Panc1 (cell line): ENCODE measurements around the gene FGF19. TPM values are rescaled to one million over a fixed set of nuclear protein-coding genes. Genes with fewer than 3 reads are reported as not detected.

Experiments
- ATAC-seq: fragments of 200-7000 bp; cut with Tn5 transposase; 2 replicates; pipeline ENCODE4 v1.9.1; 2020; ENCODE audit warnings: mild to moderate bottlenecking, moderate library complexity
- BruUV-seq: library from RNA; stranded (reverse); fragments of 400-500 nt; replicated peaks from 2 replicates; lab custom pipeline; 2021; lab: Mats Ljungman, UMichigan
- CTCF ChIA-PET: fragments of 300-600 bp; sonication (Branson Sonifier 250); formaldehyde crosslinking; loops from one replicate; lab custom pipeline; 2022; ENCODE audit warnings: antibody characterized with exemption; lab: Charles Lee
- POLR2A ChIA-PET: fragments of 300-600 bp; sonication (Branson Sonifier 250); formaldehyde crosslinking; loops from one replicate; lab custom pipeline; 2022; ENCODE audit warnings: antibody characterized with exemption; lab: Charles Lee
- DNase-seq: peaks from one replicate; pipeline ENCODE4 v3.0.0-alpha.2; 2010; ENCODE audit warnings: low read depth, low spot score
- H3K27ac ChIP-seq: 2 replicates; pipeline ENCODE4 v1.5.1; 2011; ENCODE audit warnings: mild to moderate bottlenecking, low read length, inconsistent platforms
- H3K27me3 ChIP-seq: fragments of 200-500 bp; sonication (Bioruptor generic); 2 replicates; pipeline ENCODE4 v1.6.0; 2014; ENCODE audit warnings: low read length, inconsistent platforms; ENCODE audit not compliant: control insufficient read depth, insufficient read depth
- H3K36me3 ChIP-seq: fragments of 200-500 bp; sonication (Bioruptor generic); 2 replicates; pipeline ENCODE4 v1.5.1; 2014; ENCODE audit warnings: inconsistent platforms, mild to moderate bottlenecking, low read length, moderate library complexity; ENCODE audit not compliant: control insufficient read depth, insufficient read depth
- H3K4me1 ChIP-seq: 2 replicates; pipeline ENCODE4 v1.5.1; 2011; ENCODE audit warnings: inconsistent platforms, mild to moderate bottlenecking, low read length, moderate library complexity; ENCODE audit not compliant: control insufficient read depth, insufficient read depth
- H3K4me3 ChIP-seq, 2 experiments: 2 replicates each; pipeline ENCODE4 v1.5.1; 2011 to 2012; ENCODE audit warnings: low read depth in 2 of 2, low read length in 2 of 2, mild to moderate bottlenecking in 2 of 2, inconsistent platforms in 1 of 2, moderate library complexity in 1 of 2
- H3K9me3 ChIP-seq: fragments of 200-500 bp; sonication (Bioruptor generic); 2 replicates; pipeline ENCODE4 v1.5.1; 2014; ENCODE audit warnings: low read depth, mild to moderate bottlenecking, inconsistent platforms, low read length, moderate library complexity; ENCODE audit not compliant: control insufficient read depth, insufficient read depth
- POLR2AphosphoS5 ChIP-seq: IDR thresholded peaks from 2 replicates; pipeline ENCODE4 v1.6.1; 2012; ENCODE audit warnings: mild to moderate bottlenecking, low read depth, low read length, moderate library complexity
- SIN3A ChIP-seq: IDR thresholded peaks from 2 replicates; pipeline ENCODE4 v1.6.1; 2012; ENCODE audit warnings: low read depth, mild to moderate bottlenecking, low read length, moderate library complexity, borderline replicate concordance; ENCODE audit not compliant: insufficient read depth
- TCF7L2 ChIP-seq: IDR thresholded peaks from 2 replicates; pipeline ENCODE4 v1.6.1; 2011; ENCODE audit warnings: mild to moderate bottlenecking, low read depth, low read length, inconsistent platforms
- in situ Hi-C: cut with HindIII; loops from 2 replicates; pipeline ENCODE4 v1.10.0; 2016; ENCODE audit warnings: low sequenced_read_pairs, low pct_unique_long_range_greater_than_20kb
- intact Hi-C: fragments of 100-400 bp; cut with micrococcal nuclease; formaldehyde crosslinking; loops from one replicate; pipeline ENCODE4 v1.10.0; 2022; ENCODE audit not compliant: unreplicated experiment
- total RNA-seq: library from RNA; stranded (reverse); gene quantifications from one replicate; pipeline ENCODE4 v1.2.1, GENCODE V29; 2021; ENCODE audit not compliant: unreplicated experiment
- TF ChIP-seq, protein P1 (sequence below), 2 experiments: IDR thresholded peaks; 2 replicates each; pipeline ENCODE4 v1.6.1; 2011 to 2012; ENCODE audit warnings: low read depth in 2 of 2, control low read depth in 1 of 2, low read length in 1 of 2, mild to moderate bottlenecking in 1 of 2, moderate library complexity in 1 of 2; ENCODE audit not compliant: insufficient read depth in 1 of 2
- TF ChIP-seq, protein P2 (sequence below): fragments of 450-650 bp; IDR thresholded peaks from 2 replicates; pipeline ENCODE4 v1.5.1; 2017; ENCODE audit warnings: mild to moderate bottlenecking

Gene FGF19
- total RNA-seq, 1 experiment from 2014 or later = not detected

- BruUV-seq = no TSS peak
- in situ Hi-C loops = no loop called here
- intact Hi-C loops = loop anchor here (10.0 kb wide), 1 partner anchor 567 kb away; no protein-coding TSS in a partner anchor
- CTCF ChIA-PET = interaction anchor here (0.6 kb wide), 1 partner anchor 9 kb away, joined by 3 read pairs; no protein-coding TSS in a partner anchor
- Histone ChIP-seq H3K9me3 (no peaks in the 10 kb centered on the region), H3K36me3 (peaks cover 4% of the 10 kb centered on the region; the same call in 1 of the 2 replicates), H3K27ac (no peak overlapping the region), H3K27me3 (no peaks in the 10 kb centered on the region), H3K4me1 (peaks cover 13% of the 10 kb centered on the region), H3K4me3 (no peak overlapping the region)
- no peak for DNase-seq
- ATAC-seq = no peak
- POLR2A ChIA-PET = interaction anchor here (1.1 kb wide), 1 partner anchor 375 kb away, joined by 3 read pairs; no protein-coding TSS in a partner anchor
- TF ChIP-seq POLR2AphosphoS5 = no peak
- no peak for TF ChIP-seq SIN3A
- TF ChIP-seq, protein P1, sequence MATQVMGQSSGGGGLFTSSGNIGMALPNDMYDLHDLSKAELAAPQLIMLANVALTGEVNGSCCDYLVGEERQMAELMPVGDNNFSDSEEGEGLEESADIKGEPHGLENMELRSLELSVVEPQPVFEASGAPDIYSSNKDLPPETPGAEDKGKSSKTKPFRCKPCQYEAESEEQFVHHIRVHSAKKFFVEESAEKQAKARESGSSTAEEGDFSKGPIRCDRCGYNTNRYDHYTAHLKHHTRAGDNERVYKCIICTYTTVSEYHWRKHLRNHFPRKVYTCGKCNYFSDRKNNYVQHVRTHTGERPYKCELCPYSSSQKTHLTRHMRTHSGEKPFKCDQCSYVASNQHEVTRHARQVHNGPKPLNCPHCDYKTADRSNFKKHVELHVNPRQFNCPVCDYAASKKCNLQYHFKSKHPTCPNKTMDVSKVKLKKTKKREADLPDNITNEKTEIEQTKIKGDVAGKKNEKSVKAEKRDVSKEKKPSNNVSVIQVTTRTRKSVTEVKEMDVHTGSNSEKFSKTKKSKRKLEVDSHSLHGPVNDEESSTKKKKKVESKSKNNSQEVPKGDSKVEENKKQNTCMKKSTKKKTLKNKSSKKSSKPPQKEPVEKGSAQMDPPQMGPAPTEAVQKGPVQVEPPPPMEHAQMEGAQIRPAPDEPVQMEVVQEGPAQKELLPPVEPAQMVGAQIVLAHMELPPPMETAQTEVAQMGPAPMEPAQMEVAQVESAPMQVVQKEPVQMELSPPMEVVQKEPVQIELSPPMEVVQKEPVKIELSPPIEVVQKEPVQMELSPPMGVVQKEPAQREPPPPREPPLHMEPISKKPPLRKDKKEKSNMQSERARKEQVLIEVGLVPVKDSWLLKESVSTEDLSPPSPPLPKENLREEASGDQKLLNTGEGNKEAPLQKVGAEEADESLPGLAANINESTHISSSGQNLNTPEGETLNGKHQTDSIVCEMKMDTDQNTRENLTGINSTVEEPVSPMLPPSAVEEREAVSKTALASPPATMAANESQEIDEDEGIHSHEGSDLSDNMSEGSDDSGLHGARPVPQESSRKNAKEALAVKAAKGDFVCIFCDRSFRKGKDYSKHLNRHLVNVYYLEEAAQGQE (IDR thresholded peaks at IDR 0.05; ENCODE audit: insufficient read depth in 1 of 2, low read depth in 2 of 2, low read length in 1 of 2) = no peak
- TF ChIP-seq, protein P2, sequence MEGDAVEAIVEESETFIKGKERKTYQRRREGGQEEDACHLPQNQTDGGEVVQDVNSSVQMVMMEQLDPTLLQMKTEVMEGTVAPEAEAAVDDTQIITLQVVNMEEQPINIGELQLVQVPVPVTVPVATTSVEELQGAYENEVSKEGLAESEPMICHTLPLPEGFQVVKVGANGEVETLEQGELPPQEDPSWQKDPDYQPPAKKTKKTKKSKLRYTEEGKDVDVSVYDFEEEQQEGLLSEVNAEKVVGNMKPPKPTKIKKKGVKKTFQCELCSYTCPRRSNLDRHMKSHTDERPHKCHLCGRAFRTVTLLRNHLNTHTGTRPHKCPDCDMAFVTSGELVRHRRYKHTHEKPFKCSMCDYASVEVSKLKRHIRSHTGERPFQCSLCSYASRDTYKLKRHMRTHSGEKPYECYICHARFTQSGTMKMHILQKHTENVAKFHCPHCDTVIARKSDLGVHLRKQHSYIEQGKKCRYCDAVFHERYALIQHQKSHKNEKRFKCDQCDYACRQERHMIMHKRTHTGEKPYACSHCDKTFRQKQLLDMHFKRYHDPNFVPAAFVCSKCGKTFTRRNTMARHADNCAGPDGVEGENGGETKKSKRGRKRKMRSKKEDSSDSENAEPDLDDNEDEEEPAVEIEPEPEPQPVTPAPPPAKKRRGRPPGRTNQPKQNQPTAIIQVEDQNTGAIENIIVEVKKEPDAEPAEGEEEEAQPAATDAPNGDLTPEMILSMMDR = no peak
- no peak for TF ChIP-seq TCF7L2
Observed at GRCh38 chr11:69671734-69672465, 31.9 kb downstream of the FGF19 start.

DNA sequence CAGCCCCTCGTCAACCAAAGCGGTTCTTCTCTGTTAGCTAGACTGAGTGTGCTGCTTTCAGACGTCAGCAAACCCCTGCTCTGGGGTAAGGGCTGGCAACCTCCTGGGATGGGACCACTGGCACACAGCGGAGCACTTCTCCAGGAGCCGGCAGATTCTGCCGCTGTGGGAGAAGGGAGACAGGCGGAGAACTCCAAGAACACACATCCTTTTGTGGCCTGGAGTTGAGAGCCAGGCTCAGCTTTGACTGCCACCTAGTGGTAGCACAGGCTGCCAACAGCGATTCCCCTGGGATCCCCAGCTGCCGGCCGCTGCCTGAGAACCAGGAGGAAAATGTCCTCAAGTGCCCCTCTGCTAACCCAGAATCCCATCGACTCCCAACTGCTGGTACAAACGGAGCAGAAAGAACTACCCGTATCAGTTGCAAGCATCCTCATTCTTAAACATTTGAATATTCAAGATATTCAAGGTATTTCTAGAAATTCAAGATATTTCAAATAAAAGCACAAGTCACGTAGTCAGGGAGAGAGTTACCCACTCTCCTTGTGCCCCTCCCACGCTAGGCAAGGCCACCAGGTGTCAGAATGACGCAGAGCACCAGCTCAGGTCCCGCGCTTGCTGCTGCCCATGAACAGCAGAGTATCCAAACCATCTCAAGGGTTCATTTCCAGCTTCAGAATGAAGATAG is 33.5 kb downstream of the FGF19 start:
- intact Hi-C loops (loop anchor here (10.0 kb wide), 1 partner anchor 566 kb away; no protein-coding TSS in a partner anchor), in situ Hi-C loops (no loop called here)
- CTCF ChIA-PET = interaction anchor here (0.7 to 1.4 kb wide), 5 partner anchors 8 to 336 kb away, joined by 3 to 5 read pairs (median 3); no protein-coding TSS in a partner anchor
- no peak for TF ChIP-seq SIN3A
- TF ChIP-seq, protein P2 = peak; percentile 99
- no peak for TF ChIP-seq POLR2AphosphoS5
- Histone ChIP-seq H3K27me3 (no peaks in the 10 kb centered on the region), H3K4me3 (no peak overlapping the region), H3K36me3 (peaks cover 4% of the 10 kb centered on the region; the same call in 1 of the 2 replicates), H3K27ac (peak overlapping the region; percentile 55), H3K9me3 (no peaks in the 10 kb centered on the region), H3K4me1 (peaks cover 13% of the 10 kb centered on the region)
- BruUV-seq = no TSS peak
- ATAC-seq (peak; percentile 79), DNase-seq (peak; percentile 67)
- POLR2A ChIA-PET = interaction anchor here (0.6 kb wide), 1 partner anchor 599 kb away, joined by 5 read pairs; no protein-coding TSS in a partner anchor
